Keratinocyte (primary cell): ENCODE results near the gene ZNF521.

Experiments used
- EZH2 ChIP-seq: IDR thresholded peaks from one replicate; pipeline ENCODE4 v1.6.1; 2012; ENCODE audit warnings: inconsistent platforms, mild to moderate bottlenecking, low read length, moderate library complexity
- TF ChIP-seq, protein P1 (sequence below), 3 experiments: IDR thresholded peaks in 1 of 3; conservative IDR thresholded peaks in 1 of 3; optimal IDR thresholded peaks in 1 of 3; 2 replicates in 2 of 3; 3 replicates in 1 of 3; pipeline versions ENCODE3 to v1.5.1; 2011; ENCODE audit warnings: low read length in 3 of 3, mild to moderate bottlenecking in 3 of 3, moderate library complexity in 2 of 3, control low read depth in 1 of 3, inconsistent platforms in 1 of 3; ENCODE audit not compliant: insufficient read depth in 2 of 3; ENCODE audit errors: extremely low read depth in 1 of 3

DNA sequence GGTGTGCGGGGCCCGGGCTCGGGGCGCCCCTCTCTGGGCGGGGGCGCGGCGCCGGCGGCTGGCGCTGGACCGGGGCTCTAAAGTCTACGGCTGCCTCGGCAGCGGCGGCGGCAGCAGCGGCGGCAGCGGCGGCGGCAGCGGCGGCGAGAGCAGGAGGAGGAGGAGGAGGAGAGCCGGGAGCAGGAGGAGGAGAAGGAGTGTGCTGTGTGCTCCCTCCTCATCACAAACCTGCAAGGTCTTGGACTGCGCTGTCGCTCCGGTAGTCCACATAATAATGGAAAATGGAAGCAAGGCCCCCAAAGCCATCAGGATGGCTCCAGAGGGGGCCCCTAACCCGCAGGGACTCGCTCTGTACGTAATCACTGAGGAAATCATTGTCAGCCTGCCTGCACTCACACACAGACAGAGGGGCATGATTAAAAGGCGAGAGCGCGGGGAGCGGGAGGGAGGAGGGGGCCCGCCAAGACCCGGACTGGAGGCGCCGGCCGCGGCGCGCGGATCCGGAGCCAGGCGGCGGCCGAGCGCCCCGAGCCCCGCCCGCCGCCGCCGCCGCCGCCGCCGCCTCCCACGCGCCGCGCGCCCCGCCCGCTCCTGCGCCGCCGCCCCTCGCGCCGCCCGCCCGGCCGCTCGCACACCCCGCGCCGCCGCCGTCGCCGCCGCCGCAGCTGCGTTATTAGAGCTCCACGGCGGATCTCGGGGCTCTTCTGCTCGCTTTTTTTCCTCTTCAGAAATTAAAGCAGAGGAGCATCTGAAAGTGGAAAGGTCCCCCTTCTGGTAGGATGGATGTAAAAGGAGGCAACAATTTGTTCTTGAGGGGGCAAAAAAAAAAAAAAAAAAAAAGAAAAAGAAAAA is at the start of gene ZNF521:
- TF ChIP-seq, protein P1, sequence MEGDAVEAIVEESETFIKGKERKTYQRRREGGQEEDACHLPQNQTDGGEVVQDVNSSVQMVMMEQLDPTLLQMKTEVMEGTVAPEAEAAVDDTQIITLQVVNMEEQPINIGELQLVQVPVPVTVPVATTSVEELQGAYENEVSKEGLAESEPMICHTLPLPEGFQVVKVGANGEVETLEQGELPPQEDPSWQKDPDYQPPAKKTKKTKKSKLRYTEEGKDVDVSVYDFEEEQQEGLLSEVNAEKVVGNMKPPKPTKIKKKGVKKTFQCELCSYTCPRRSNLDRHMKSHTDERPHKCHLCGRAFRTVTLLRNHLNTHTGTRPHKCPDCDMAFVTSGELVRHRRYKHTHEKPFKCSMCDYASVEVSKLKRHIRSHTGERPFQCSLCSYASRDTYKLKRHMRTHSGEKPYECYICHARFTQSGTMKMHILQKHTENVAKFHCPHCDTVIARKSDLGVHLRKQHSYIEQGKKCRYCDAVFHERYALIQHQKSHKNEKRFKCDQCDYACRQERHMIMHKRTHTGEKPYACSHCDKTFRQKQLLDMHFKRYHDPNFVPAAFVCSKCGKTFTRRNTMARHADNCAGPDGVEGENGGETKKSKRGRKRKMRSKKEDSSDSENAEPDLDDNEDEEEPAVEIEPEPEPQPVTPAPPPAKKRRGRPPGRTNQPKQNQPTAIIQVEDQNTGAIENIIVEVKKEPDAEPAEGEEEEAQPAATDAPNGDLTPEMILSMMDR (optimal IDR thresholded peaks at IDR 0.05 in 1 of 3, IDR thresholded peaks at IDR 0.05 in 1 of 3, conservative IDR thresholded peaks at IDR 0.05 in 1 of 3; ENCODE audit: extremely low read depth in 1 of 3, insufficient read depth in 2 of 3, low read length in 3 of 3) = no peak
- no peak for TF ChIP-seq EZH2
